Putamen (tissue), 1 donor: ENCODE data around the gene HSD17B4.
"Not testable (repeated sequence)": the region's sequence is repeated elsewhere in the genome, so short reads cannot be mapped to it uniquely, and the experiment has no call there.

Source experiments
- DNase-seq: peaks from one replicate; pipeline ENCODE4 v3.0.0-alpha.2; 2016; ENCODE audit warnings: low spot score

Gene HSD17B4, protein sequence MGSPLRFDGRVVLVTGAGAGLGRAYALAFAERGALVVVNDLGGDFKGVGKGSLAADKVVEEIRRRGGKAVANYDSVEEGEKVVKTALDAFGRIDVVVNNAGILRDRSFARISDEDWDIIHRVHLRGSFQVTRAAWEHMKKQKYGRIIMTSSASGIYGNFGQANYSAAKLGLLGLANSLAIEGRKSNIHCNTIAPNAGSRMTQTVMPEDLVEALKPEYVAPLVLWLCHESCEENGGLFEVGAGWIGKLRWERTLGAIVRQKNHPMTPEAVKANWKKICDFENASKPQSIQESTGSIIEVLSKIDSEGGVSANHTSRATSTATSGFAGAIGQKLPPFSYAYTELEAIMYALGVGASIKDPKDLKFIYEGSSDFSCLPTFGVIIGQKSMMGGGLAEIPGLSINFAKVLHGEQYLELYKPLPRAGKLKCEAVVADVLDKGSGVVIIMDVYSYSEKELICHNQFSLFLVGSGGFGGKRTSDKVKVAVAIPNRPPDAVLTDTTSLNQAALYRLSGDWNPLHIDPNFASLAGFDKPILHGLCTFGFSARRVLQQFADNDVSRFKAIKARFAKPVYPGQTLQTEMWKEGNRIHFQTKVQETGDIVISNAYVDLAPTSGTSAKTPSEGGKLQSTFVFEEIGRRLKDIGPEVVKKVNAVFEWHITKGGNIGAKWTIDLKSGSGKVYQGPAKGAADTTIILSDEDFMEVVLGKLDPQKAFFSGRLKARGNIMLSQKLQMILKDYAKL

DNA sequence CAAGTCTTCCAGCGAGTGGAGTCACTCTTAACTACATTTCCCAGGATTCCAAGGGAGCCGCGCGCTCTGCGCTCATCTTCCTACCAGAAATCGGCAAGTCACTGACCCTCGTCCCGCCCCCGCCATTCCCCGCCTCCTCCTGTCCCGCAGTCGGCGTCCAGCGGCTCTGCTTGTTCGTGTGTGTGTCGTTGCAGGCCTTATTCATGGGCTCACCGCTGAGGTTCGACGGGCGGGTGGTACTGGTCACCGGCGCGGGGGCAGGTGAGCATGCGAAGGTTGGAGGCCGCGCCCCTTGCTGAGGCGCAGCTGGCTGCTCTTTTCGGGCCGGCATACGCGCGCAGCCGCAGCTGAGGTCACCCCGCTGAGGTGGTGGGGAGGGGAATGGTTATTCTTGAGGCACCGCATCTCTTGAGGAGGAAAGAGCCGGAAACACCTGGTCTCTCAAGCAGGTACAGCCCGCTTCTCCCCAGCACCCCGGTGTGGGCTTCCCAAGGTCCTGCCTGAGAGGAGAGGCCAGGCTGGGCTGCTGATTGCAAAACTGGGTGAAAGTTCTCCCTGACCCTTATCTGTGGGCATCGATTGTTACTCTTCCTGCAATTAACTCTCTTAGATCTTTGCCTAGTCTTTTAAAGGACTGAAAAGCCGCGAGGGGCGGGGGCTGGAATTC, at the start of gene HSD17B4:
TSS of gene HSD17B4 (plus strand) at position 125 of the 667 bp plus-strand sequence. CDS start at position 204, 79 bp downstream.
- peak; percentile 93 for DNase-seq

DNA sequence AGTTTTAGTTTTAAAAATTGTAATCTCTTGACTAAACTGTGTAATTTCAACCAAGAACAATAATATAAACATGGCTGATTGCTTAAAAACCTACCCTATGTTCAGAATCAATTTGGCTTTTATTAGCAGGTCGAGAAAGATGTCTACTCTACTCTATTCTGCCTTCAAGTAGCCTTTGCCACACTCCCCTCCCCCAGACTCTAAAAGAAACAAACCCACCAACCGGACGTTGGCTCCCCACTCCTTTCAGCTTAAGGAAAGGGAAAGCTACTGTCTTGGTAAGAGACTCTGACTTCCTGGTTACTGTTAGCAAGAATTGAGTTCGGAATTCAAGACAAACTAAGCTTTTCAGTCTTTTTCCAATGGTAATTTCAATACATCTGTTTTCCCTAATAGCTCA, 49.7 kb upstream of the HSD17B4 start:
- DNase-seq: no peak

GRCh38 chr5:119404033-119404432, 48.3 kb upstream of the HSD17B4 start:
- DNase-seq: no peak

- DNase-seq: no peak
Observed at GRCh38 chr5:119405419-119405818, 46.9 kb upstream of the HSD17B4 start.

GRCh38 chr5:119406551-119407110, 45.7 kb upstream of the HSD17B4 start:
- no peak for DNase-seq

DNA sequence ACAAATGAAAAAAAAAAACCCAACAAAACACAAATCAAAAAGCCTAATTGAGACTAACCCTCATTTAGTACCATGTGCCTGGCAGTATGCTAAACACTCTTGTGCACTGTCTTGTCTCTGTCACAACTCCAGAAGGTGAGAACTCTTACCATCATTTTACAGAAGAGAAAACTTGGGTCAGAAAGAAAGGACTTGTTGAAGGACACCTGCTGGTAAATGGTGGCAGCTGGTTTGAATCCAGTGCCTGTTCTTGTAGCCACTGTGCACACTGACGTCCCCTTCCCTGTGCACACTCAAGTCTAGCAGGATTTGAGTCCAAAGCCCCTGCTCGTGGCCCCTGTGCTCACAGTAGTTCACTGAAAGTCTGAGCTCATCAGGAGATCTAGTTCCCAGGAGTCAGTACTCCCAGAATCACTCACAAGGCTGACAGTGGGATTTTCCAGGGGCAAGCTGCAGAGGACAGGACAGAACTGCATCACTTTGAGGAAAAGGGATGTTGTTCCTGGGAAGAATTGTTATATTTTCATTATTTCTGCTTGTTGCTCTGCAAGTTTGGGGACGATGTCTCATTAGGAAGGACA, 43.0 kb upstream of the HSD17B4 start:
- DNase-seq: no peak

DNA sequence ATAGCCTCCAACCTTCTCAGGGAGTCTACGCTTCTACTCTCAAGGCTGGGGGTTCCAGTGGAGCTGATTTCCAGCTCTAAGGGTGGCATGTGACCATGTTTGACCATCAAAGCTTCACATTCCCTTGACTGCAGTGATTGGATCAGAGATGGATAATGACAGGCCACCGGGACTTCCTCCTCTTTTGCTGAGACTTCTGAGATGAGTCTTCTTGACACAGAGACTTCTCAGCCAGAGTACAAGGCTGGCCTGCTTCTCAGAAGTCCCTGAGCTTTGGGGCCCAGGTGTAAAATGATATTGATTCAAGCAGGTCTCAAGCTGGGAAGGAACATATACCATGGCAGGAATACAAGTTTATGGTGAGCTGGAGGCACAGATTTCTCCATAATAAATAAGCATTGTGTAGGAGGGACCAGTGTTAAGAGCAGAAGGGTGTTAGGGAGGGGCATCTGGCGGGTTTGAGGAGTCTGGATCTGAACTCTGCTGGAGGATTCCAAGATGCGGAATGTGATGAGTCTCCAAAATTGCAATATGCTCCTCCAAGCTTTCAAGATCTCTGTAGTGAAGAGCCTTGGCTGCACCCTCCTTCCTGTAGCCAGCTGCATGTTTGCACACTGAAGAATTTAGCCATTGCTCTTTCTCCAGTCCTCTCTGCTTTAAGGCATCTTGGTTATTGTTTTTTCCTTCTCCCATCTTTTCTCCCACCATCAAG, 41.7 kb upstream of the HSD17B4 start:
- no peak for DNase-seq

GRCh38 chr5:119411361-119412278, 40.7 kb upstream of the HSD17B4 start:
- peak; percentile 75 for DNase-seq

- no peak for DNase-seq
Observed at GRCh38 chr5:119412279-119413227, 39.7 kb upstream of the HSD17B4 start.

GRCh38 chr5:119414124-119414734, 38.1 kb upstream of the HSD17B4 start:
- DNase-seq: not testable (repeated sequence)

DNA sequence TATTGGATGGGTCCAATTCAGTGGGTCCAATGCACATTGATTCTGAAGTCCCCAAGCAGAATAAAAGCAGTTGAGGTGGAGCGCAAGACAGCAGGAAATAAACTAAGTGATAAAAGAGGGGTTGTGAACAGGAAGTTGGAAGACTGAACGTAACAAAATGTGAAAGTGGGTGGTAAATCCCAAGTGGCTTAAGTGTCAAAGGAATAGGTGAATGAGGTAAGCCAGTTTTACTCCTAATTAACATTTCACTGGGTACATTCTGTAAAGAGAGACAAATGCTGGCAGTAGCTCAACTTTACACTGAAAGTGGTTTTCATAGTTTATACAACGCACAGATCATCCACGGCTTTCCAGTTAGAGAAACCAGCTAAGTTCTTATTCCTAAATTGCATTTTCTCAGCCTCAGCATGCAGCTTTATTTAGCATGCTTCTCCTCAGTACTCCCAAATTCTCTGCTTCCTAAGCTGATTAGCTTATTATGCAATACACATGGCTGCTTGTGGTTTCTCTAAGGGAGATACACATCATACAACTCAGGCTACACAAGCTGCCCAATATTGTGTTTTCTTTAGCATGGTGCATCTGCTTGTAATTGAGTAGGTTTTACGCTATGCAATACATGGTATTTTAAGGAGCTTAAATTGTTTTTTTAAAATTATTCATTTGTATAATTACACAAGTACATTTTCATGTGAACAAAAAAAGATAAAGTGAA, 34.2 kb upstream of the HSD17B4 start:
- no peak for DNase-seq

GRCh38 chr5:119418606-119419100, 33.6 kb upstream of the HSD17B4 start:
- no peak for DNase-seq

- DNase-seq: no peak
Observed at GRCh38 chr5:119420169-119420568, 32.1 kb upstream of the HSD17B4 start.

DNA sequence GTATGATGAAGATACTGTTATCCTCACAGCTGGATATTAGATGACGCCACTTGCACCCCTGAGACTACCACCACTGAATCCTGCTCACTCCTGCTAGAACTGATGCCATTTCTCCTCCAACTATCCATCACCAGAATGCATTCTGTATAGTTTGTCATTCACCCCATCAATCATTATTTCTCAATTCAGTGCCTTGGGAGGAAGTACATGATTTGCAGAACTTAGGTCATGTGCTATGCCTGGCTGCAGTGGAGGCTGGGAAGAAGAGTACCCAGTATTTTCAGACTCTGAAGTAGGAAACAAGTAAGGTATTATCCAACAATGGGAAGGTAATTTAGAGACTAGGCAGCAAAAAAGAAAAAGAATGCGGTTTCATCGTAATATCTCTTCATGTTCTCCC, 26.2 kb upstream of the HSD17B4 start:
- no peak for DNase-seq

GRCh38 chr5:119427060-119427459, 25.2 kb upstream of the HSD17B4 start:
- no peak for DNase-seq

DNA sequence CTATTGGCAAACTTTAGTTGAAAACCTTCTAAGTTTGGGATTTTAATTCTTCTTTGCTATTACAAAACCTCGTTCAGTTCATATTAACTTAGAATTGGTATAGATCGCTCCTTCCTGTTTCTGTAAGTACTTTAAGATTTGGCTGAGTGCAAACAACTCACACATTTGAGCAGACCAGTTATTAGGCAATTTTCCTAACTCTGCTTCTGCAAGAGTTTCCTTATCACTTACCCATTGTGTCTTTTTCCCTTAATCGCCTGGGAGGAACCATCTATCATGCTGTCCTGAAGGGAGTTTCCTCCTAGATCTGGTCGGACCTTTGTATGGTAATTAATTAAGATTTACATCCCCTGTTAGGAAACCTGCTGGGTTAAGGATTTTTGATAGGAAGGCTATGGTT, 24.7 kb upstream of the HSD17B4 start:
- DNase-seq: not testable (repeated sequence)

GRCh38 chr5:119428166-119428565, 24.1 kb upstream of the HSD17B4 start:
- DNase-seq: not testable (repeated sequence)

DNA sequence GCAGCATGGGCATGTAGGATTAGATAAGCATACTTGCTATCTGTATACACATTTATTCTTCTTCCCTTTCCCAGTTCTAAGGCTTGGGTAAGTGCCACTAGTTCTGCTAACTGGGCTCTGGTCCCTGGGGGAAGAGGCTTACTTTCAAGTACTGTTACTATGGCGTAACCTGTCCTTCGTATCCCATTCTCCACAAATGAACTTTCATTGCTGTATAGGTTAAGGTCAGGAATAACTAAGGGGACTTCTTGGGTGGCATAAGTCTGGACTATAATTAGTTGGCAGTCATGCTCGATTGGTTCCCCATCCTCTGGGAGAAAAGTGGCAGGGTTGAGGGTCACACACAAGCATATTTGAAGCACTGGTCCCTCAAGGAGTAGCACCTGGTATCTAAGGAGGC, 23.7 kb upstream of the HSD17B4 start:
- DNase-seq: not testable (repeated sequence)
